ENCODE results near the gene GNGT2.

Gene GNGT2

DNA sequence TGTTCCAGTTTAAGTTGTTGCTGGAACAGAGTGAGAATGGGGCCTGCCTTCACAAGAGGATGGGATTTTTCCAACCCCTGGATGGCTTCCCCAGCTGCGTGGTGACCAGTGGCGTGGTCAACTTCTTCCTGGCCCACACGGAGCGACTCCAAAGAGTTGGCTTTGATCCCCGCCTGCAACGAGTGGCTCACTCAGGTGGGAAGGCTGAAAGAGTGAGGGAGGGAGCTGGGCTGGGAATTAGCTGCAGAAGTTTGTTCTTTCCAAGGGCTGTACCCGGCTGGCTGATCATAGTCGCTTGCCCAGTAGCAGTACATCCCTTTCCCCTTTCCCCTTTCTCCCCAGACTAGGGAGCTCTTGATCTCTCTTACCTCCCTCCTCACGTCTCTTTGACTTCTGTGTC, 41.7 kb downstream of the GNGT2 start:
- no peak for DNase-seq (ENCODE audit: low spot score)

- no peak for DNase-seq (ENCODE audit: low spot score)
These were observed 45.2 kb downstream of the GNGT2 start for GRCh38 chr17:49165143-49165542.

DNA sequence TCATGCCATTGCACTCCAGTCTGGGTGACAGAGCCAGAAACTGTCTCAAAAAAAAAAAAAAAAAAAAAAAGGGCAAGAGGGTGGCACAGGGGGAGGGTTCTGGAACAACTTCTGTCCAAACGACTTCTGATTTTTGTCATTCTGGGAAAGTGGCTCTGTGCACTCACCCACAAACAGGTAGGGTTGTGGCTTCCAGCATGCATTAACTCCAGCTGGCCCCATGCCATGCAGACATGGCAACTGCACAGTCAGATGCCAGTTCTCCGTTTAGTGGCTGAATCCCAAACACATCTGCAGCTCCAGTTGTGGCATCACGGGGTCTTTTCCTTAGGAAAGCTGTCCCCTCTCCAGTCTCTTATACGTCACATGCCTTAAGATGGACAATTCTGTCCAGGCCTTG, 47.5 kb downstream of the GNGT2 start:
- no peak for DNase-seq (ENCODE audit: low spot score)

GRCh38 chr17:49157784-49158183, 52.6 kb downstream of the GNGT2 start:
- DNase-seq (ENCODE audit: low spot score), result no peak

- DNase-seq (ENCODE audit: low spot score), result no peak
These were observed 54.1 kb downstream of the GNGT2 start for GRCh38 chr17:49156256-49156655.
